GM12892 (cell line): ENCODE measurements around the gene FXYD7.
"Not testable (repeated sequence)": the region's sequence is repeated elsewhere in the genome, so short reads cannot be mapped to it uniquely, and the experiment has no call there.

ENCODE experiments used
- DNase-seq: peaks from one replicate; pipeline ENCODE4 v3.0.0; 2011; ENCODE audit not compliant: insufficient read length
- FAIRE-seq: peaks from 2 replicates; lab custom pipeline; 2011; peaks lifted over from hg19 to GRCh38; lab: Jason Lieb, UNC
- POLR2A ChIP-seq: IDR thresholded peaks from 2 replicates; pipeline ENCODE4 v1.6.1; 2011; ENCODE audit warnings: low read depth, low read length, control low read depth
- POLR2AphosphoS5 ChIP-seq: IDR thresholded peaks from 2 replicates; pipeline ENCODE4 v1.6.1; 2011; ENCODE audit warnings: low read depth, low read length, control low read depth
- TAF1 ChIP-seq: IDR thresholded peaks from 2 replicates; pipeline ENCODE4 v1.6.1; 2011; ENCODE audit warnings: low read depth, mild to moderate bottlenecking, control low read depth, low read length, borderline replicate concordance

Gene FXYD7

GRCh38 chr19:35122687-35123551, 20.1 kb upstream of the FXYD7 start:
- no peak for DNase-seq
- TF ChIP-seq POLR2AphosphoS5, result no peak
- TF ChIP-seq TAF1, result no peak
- no peak for TF ChIP-seq POLR2A
- no peak for FAIRE-seq

- TF ChIP-seq POLR2A, result no peak
- no peak for TF ChIP-seq POLR2AphosphoS5
- no peak for TF ChIP-seq TAF1
- no peak for FAIRE-seq
- no peak for DNase-seq
Measured at GRCh38 chr19:35123573-35123972, 19.5 kb upstream of the FXYD7 start.

DNA sequence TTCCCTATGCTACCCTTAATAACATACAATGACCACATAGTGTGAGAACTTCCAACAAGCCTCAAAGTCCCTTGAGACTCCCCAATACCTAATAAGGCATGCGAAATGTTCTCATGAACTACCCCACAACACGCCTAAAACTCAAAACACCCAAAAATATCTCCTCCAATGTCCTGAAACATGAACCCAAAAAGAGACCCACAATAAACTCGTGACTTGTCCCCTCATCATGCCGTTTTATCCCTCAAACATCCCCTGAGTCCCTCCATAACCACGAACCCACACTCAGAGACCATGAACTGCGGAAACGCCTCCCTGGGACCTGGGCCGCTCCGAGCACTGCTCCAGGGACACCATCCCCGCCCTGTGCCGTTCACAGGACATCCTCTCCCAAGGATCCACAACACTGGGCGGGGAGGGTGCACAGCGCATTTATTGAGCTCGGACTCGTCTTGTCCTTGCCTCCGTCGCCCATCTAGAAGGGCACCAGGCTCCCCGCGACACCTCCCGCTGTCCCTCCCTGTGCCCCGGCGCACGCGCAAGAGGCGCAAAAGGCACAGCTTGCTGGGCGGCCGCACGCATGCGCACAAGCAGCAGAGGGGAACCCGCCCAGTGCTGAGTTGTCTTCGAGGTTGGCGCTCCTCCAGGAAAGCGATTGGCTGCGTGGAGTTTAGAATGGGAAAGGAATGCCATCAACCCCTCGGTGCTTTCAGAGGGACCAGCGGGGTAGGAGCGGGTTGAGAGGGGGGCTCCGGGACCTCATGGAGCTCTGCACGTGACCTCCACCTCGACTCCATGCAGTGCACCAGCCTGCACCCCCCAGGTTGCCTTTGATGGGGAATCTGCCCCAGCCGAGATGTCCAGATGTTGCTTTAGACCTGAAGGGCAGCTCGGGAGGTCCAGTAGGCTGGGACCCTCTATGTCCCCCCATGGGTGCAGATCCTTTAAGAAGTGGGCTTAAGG, 18.7 kb upstream of the FXYD7 start:
- TF ChIP-seq TAF1, result no peak
- TF ChIP-seq POLR2A, result no peak; the same call in 1 of the 2 replicates
- TF ChIP-seq POLR2AphosphoS5, result no peak
- FAIRE-seq (peak; percentile 94), DNase-seq (peak; percentile 98)

GRCh38 chr19:35125270-35125717, 17.8 kb upstream of the FXYD7 start:
- FAIRE-seq (no peak), DNase-seq (no peak)
- TF ChIP-seq POLR2A (no peak), TAF1 (no peak), POLR2AphosphoS5 (no peak)

GRCh38 chr19:35125749-35126623, 17.1 kb upstream of the FXYD7 start:
- TF ChIP-seq TAF1 (no peak), POLR2A (no peak)
- DNase-seq (no peak), FAIRE-seq (no peak)

DNA sequence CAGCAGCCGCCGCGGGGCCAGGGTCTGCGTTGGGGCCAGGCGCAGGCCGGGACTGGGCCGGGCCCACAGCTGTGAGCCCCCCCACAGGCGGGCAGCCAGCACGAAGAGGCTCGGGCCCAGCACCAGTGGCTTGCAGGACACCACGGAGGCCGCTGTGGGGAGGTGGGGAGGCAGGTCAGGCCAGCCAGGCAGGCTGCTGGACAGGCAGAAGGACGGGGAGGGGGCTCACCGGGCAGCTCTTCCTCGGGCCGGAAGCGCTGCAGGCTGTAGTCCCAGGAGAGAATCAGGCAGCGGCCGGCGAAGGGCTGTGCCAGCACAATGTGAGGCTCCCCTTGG, 16.5 kb upstream of the FXYD7 start:
- DNase-seq, result no peak
- FAIRE-seq, result no peak
- no peak for TF ChIP-seq POLR2A
- TF ChIP-seq TAF1, result no peak
- TF ChIP-seq POLR2AphosphoS5, result no peak

DNA sequence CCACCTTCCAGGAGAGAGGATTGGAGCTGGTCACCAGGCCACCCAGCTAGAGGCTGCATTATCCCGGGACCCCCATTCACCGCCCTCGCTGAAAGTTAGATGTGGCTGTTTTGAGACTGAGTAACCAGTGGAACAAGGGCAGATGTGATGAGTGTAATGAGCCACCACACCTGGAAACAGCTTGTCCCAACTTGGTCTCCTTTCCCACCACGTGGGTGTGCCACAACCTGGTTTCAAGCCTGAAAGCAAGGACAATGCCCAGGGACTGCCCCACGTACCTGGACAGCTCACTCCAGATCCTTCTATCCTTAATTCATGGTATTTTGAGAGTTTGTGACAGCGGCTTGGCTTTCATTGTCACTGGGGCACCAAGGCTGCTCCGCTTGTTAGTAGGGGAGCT, 15.2 kb upstream of the FXYD7 start:
- no peak for FAIRE-seq
- TF ChIP-seq TAF1 (no peak), POLR2AphosphoS5 (no peak), POLR2A (no peak)
- DNase-seq, result no peak

DNA sequence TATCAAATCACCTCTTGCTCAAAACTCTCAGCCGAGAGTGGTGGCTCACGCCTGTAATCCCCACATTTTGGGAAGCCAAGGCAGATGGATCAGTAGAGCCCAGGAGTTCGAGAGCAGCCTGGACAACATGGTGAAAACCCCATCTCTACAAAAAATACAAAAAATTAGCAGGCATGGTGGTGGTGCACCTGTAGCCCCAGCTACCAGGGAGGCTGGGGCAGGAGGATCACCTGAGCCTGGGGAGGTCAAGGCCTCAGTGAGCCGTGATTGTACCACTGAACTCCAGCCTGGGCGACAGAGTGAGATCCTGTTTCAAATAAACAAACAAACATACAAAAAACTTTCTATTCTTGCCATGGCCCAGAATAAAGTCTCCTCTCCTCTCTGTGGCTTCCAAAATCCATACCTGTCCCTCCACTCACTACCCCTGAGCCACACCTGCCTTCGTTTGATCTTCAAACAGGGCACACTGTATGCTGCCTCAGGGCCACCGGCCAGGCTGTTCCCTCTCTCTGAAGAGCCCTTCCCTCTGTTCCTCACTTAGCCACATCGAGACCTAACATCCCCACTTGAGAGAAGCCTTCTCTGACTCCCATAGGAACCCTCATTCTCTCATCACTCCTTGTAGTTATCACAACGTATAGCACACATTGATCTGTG, 14.5 kb upstream of the FXYD7 start:
- FAIRE-seq, result no peak

DNA sequence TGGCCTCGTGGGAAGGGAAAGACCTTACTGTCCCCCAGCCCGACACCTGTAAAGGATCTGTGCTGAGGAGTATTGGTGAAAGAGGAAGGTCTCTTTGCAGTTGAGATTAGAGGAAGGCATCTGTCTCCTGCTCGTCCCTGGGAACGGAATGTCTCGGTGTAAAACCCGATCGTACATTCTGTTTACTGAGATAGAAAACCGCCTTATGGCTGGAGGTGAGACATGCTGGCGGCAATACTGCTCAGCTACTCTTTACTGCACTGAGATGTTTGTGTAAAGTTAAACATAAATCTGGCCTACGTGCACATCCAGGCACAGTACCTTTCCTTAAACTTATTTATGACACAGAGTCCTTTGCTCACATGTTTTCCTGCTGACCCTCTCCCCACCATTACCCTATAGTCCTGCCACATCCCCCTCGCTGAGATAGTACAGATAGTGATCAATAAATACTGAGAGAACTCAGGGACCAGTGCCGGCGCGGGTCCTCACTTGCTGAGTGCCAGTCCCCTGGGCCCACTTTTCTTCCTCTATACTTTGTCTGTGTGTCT, 13.3 kb upstream of the FXYD7 start:
- not testable (repeated sequence) for FAIRE-seq, DNase-seq

More for the DNA sequence above, 14.5 kb upstream of the FXYD7 start:
- no peak for DNase-seq
- TF ChIP-seq TAF1, result no peak

GRCh38 chr19:35130761-35131720, 12.0 kb upstream of the FXYD7 start:
- no peak for FAIRE-seq
- no peak for DNase-seq
- TF ChIP-seq TAF1 (no peak), POLR2A (no peak), POLR2AphosphoS5 (no peak)

- TF ChIP-seq POLR2AphosphoS5 (no peak), TAF1 (no peak), POLR2A (no peak)
- FAIRE-seq (no peak), DNase-seq (no peak)
Measured at GRCh38 chr19:35132254-35132653, 10.8 kb upstream of the FXYD7 start.
